Loucy (cell line): ENCODE data around the gene FAM222A.

Experiments used
- H2AFZ ChIP-seq: fragments of 200-600 bp; sonication (generic); 2 replicates; pipeline ENCODE4 v1.6.0; 2016; ENCODE audit warnings: antibody characterized with exemption, mild to moderate bottlenecking, low read length, moderate library complexity
- H3F3A ChIP-seq: fragments of 200-600 bp; 2 replicates; pipeline ENCODE4 v1.6.0; 2016; ENCODE audit warnings: antibody characterized with exemption, low read depth, mild to moderate bottlenecking
- H3K27me3 ChIP-seq: fragments of 200-600 bp; sonication (generic); 2 replicates; pipeline ENCODE4 v1.6.1; 2014; ENCODE audit warnings: low read length, mild to moderate bottlenecking; ENCODE audit not compliant: insufficient read depth, poor library complexity, severe bottlenecking
- H3K36me3 ChIP-seq: fragments of 200-600 bp; sonication (generic); 2 replicates; pipeline ENCODE4 v1.6.1; 2016; ENCODE audit warnings: low read length; ENCODE audit not compliant: insufficient read depth
- H3K4me1 ChIP-seq: fragments of 200-600 bp; sonication (generic); 2 replicates; pipeline ENCODE4 v1.5.1; 2014; ENCODE audit warnings: low read length, mild to moderate bottlenecking; ENCODE audit not compliant: insufficient read depth, poor library complexity, severe bottlenecking
- H3K4me2 ChIP-seq: fragments of 200-600 bp; sonication (generic); 2 replicates; pipeline ENCODE4 v1.6.0; 2014; ENCODE audit warnings: antibody characterized with exemption, low read length, low read depth, mild to moderate bottlenecking; ENCODE audit not compliant: poor library complexity, severe bottlenecking
- H3K4me3 ChIP-seq: fragments of 200-600 bp; sonication (generic); 2 replicates; pipeline ENCODE4 v1.5.1; 2014; ENCODE audit warnings: low read length, mild to moderate bottlenecking, mixed read lengths; ENCODE audit not compliant: poor library complexity, severe bottlenecking
- H3K79me2 ChIP-seq: fragments of 200-600 bp; sonication (generic); 2 replicates; pipeline ENCODE4 v1.6.1; 2014; ENCODE audit warnings: low read length; ENCODE audit not compliant: insufficient read depth
- H3K9ac ChIP-seq: fragments of 200-600 bp; sonication (generic); 2 replicates; pipeline ENCODE4 v1.6.0; 2014; ENCODE audit warnings: mild to moderate bottlenecking, low read depth, low read length, moderate library complexity; ENCODE audit not compliant: poor library complexity, severe bottlenecking
- H3K9me2 ChIP-seq: fragments of 200-600 bp; sonication (generic); replicated peaks from 2 replicates; pipeline ENCODE4 v1.6.1; 2016; ENCODE audit warnings: low read depth, low read length, mixed read lengths
- H3K9me3 ChIP-seq: fragments of 200-600 bp; sonication (generic); 2 replicates; pipeline ENCODE4 v1.6.1; 2014; ENCODE audit warnings: mild to moderate bottlenecking, antibody characterized with exemption, low read length, low read depth; ENCODE audit not compliant: insufficient read depth
- H4K20me1 ChIP-seq: fragments of 200-600 bp; sonication (generic); 2 replicates; pipeline ENCODE4 v1.6.0; 2014; ENCODE audit warnings: antibody characterized with exemption, low read length, mild to moderate bottlenecking; ENCODE audit not compliant: insufficient read depth, poor library complexity, severe bottlenecking
- CTCF ChIP-seq: fragments of 200-600 bp; sonication (generic); conservative IDR thresholded peaks from 2 replicates; pipeline ENCODE4 v1.5.1; 2014; ENCODE audit warnings: mild to moderate bottlenecking, antibody characterized with exemption, low read length
- EZH2phosphoT487 ChIP-seq: fragments of 200-600 bp; IDR thresholded peaks from 2 replicates; pipeline ENCODE4 v1.6.1; 2018; ENCODE audit warnings: antibody characterized with exemption, mild to moderate bottlenecking, moderate library complexity, borderline replicate concordance

The FAM222A gene

GRCh38 chr12:109709401-109709991 is 4.1 kb upstream of the FAM222A start:
- no peaks in the 10 kb centered on the region for H3K9me3 ChIP-seq
- H3K9ac ChIP-seq: no peak overlapping the region
- no peaks in the 10 kb centered on the region for H3K36me3 ChIP-seq
- H3K27me3 ChIP-seq: no peaks in the 10 kb centered on the region
- H2AFZ ChIP-seq: no peak overlapping the region
- no peaks in the 10 kb centered on the region for H3F3A ChIP-seq
- H4K20me1 ChIP-seq: no peaks in the 10 kb centered on the region
- H3K9me2 ChIP-seq: no peaks in the 10 kb centered on the region
- TF ChIP-seq EZH2phosphoT487: no peak
- no peak for TF ChIP-seq CTCF
- H3K4me2 ChIP-seq: no peak overlapping the region
- no peak overlapping the region for H3K4me3 ChIP-seq
- H3K79me2 ChIP-seq: no peaks in the 10 kb centered on the region
- no peaks in the 10 kb centered on the region for H3K4me1 ChIP-seq

DNA sequence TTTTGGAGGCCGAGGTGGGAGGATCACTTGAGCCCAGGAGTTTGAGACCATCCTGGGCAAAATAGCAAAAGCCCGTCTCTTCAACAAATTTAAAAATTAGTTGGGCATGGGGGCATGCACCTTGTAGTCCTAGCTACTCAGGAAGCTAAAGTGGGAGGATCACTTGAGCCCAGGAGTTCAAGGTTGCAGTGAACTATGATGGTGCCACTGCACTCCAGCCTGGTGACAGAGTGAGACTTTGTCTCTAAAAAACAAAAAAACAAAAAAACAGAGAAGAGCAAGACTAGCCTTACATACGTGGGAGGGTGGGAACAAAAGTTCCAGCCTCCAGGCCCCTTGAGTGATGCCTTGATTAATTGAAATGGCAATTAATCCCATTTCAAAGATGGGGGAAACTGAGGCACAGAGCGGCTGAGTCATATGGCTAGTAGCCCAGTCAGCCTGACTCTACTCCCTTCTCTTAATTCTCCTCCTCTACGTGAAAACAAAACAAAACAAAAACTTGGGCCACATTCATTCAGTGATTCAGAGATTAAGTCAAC is 3.3 kb upstream of the FAM222A start:
- no peak overlapping the region for H3K9ac ChIP-seq
- no peak overlapping the region for H3K4me2 ChIP-seq
- H4K20me1 ChIP-seq: peaks cover 6% of the 10 kb centered on the region
- no peaks in the 10 kb centered on the region for H3K27me3 ChIP-seq
- no peak overlapping the region for H3K4me3 ChIP-seq
- no peaks in the 10 kb centered on the region for H3K36me3 ChIP-seq
- TF ChIP-seq CTCF (no peak), EZH2phosphoT487 (no peak)
- no peaks in the 10 kb centered on the region for H3K9me3 ChIP-seq
- no peak overlapping the region for H2AFZ ChIP-seq
- no peaks in the 10 kb centered on the region for H3K79me2 ChIP-seq
- H3K4me1 ChIP-seq: peaks cover 7% of the 10 kb centered on the region
- no peaks in the 10 kb centered on the region for H3F3A ChIP-seq
- H3K9me2 ChIP-seq: no peaks in the 10 kb centered on the region

DNA sequence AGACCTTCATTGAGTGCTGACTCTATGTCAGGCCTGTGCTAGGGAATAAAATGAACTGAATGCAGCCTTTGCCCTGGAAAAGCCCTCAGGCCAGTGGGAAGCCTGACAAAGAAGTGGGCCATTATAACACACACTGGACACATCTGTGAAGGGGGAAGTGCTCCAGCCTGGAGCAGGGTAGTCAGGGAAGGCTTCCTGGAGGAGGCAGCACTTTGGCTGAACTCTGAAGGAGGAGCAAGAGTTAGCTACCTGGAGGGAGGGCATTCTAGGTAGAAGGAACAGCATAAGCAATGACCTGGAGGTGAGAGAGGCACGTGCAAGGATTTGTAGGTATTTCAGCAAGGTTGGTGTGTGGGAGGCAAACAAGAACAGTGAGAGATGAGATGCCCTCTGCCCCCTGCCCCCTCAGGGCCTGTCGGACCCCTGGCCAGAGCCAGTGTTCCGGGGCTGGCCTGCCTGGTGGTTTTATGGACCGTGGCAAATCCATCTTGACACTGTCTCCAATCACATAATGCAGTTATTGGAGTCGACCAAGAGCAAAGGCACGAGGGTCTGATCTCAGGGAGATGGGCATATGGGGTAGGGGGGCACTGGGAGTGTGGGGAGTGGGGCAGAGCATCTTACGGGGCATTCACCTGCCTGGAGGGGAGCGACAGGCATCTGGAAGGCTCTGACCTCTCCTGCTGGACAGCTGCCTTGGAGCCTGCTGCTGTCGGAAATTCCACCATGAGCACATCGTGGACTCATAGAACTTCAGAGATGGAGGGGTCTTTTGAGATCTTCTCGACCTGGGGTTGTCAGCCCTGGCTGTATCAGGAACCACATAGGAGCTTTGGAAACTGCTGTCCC is 2.7 kb upstream of the FAM222A start:
- Histone ChIP-seq H3K9ac (no peak overlapping the region), H3K4me3 (no peak overlapping the region), H2AFZ (no peak overlapping the region), H3K4me1 (peaks cover 11% of the 10 kb centered on the region), H3K27me3 (no peaks in the 10 kb centered on the region), H3K9me2 (no peaks in the 10 kb centered on the region), H3K36me3 (no peaks in the 10 kb centered on the region), H3K4me2 (no peak overlapping the region), H3K79me2 (no peaks in the 10 kb centered on the region), H3K9me3 (no peaks in the 10 kb centered on the region), H3F3A (no peaks in the 10 kb centered on the region), H4K20me1 (peaks cover 10% of the 10 kb centered on the region)
- TF ChIP-seq CTCF: no peak
